D721Med (cell line): ENCODE results near the gene TC2N.
"Not testable (repeated sequence)": the region's sequence is repeated elsewhere in the genome, so short reads cannot be mapped to it uniquely, and the experiment has no call there.

Experiments used
- DNase-seq: peaks from one replicate; pipeline ENCODE4 v3.0.0; 2011; ENCODE audit warnings: low spot score; ENCODE audit not compliant: insufficient read length
- FAIRE-seq: peaks from 2 replicates; lab custom pipeline; 2011; peaks lifted over from hg19 to GRCh38; lab: Jason Lieb, UNC
- CTCF ChIP-seq: IDR thresholded peaks from 2 replicates; pipeline ENCODE4 v1.5.1; 2012; ENCODE audit warnings: mild to moderate bottlenecking, control low read depth; ENCODE audit not compliant: insufficient read depth; ENCODE audit errors: missing control alignments

Gene TC2N

GRCh38 chr14:91743305-91743653 is 124.1 kb downstream of the TC2N start:
- no peak for TF ChIP-seq CTCF
- DNase-seq (no peak), FAIRE-seq (no peak)

GRCh38 chr14:91742621-91743304 is 124.6 kb downstream of the TC2N start:
- FAIRE-seq = peak; percentile 41
- no peak for TF ChIP-seq CTCF

GRCh38 chr14:91739867-91740266 is 127.5 kb downstream of the TC2N start:
- not testable (repeated sequence) for DNase-seq, FAIRE-seq

More at GRCh38 chr14:91742621-91743304, 124.6 kb downstream of the TC2N start:
- no peak for DNase-seq

- TF ChIP-seq CTCF = no peak
- FAIRE-seq = no peak
- DNase-seq = no peak
Measured at GRCh38 chr14:91737619-91738018, 129.7 kb downstream of the TC2N start.

GRCh38 chr14:91732859-91733477 is 134.4 kb downstream of the TC2N start:
- TF ChIP-seq CTCF = no peak
- DNase-seq (no peak), FAIRE-seq (no peak)

- TF ChIP-seq CTCF = no peak
- FAIRE-seq (no peak), DNase-seq (no peak)
Measured at GRCh38 chr14:91732439-91732838, 134.9 kb downstream of the TC2N start.

GRCh38 chr14:91731986-91732385 is 135.3 kb downstream of the TC2N start, which contains the start of gene CATSPERB:
Gene CATSPERB, minus strand, starts transcription at chr14:91732086. Its CDS starts 2,607 bp downstream, at chr14:91729479.
- FAIRE-seq (no peak), DNase-seq (no peak)
- TF ChIP-seq CTCF = no peak
